Adrenal gland (tissue), 12 donors: Measurements from ENCODE around the gene CYB5D1. TPM values are rescaled to one million over a fixed set of nuclear protein-coding genes. Genes with fewer than 3 reads are reported as not detected.

Source experiments
- DNase-seq, 7 donors: peaks; one replicate each; pipeline ENCODE4 v3.0.0-alpha.2; 2019 to 2020
- H3K27ac ChIP-seq, 5 donors: fragments of 200-600 bp; sonication (generic) in 4 of 5; 1 replicate in 3 of 5; 2 replicates in 2 of 5; pipeline versions ENCODE4 v1.5.1 to v1.8.0; 2016 to 2020; ENCODE audit warnings: mild to moderate bottlenecking in 1 of 5
- H3K27me3 ChIP-seq: fragments of 200-600 bp; 2 replicates; pipeline ENCODE4 v1.8.0; 2021
- H3K36me3 ChIP-seq, 2 donors: fragments of 200-600 bp; replicated peaks in 1 of 2; 1 replicate in 1 of 2; 2 replicates in 1 of 2; pipeline versions ENCODE4 v1.5.1 to v1.8.0; 2018 to 2022
- H3K4me1 ChIP-seq, 2 donors: fragments of 200-600 bp; replicated peaks in 1 of 2; 1 replicate in 1 of 2; 2 replicates in 1 of 2; pipeline versions ENCODE4 v1.5.1 to v1.8.0; 2018 to 2021
- H3K4me3 ChIP-seq, 4 donors: fragments of 200-600 bp; sonication (generic) in 3 of 4; one replicate each; pipeline ENCODE4 v1.5.1; 2016 to 2018
- H3K9me3 ChIP-seq, 3 donors: fragments of 200-600 bp; sonication (generic) in 1 of 3; replicated peaks in 1 of 3; 1 replicate in 2 of 3; 2 replicates in 1 of 3; pipeline versions ENCODE4 v1.5.1 to v1.8.0; 2016 to 2021
- CTCF ChIP-seq, 6 experiments: fragments of 450-650 bp in 4 of 6; fragments of 200-600 bp in 2 of 6; sonication (generic) in 1 of 6; IDR thresholded peaks; 1 replicate in 5 of 6; 2 replicates in 1 of 6; pipeline versions ENCODE4 v1.5.1 to v1.8.0; 2016 to 2021; ENCODE audit warnings: antibody characterized with exemption in 6 of 6, mild to moderate bottlenecking in 2 of 6, moderate library complexity in 1 of 6
- POLR2A ChIP-seq, 2 donors: fragments of 450-650 bp; IDR thresholded peaks; one replicate each; pipeline ENCODE4 v1.6.1; 2017; ENCODE audit warnings: antibody characterized with exemption in 2 of 2, mild to moderate bottlenecking in 2 of 2, moderate library complexity in 1 of 2
- WGBS, 4 donors: extraction: QIAGEN DNeasy Blood & Tissue Kit in 2 of 4; methylation state at CpG; one replicate each; pipeline versions ENCODE4 v1.1.5 to v1.1.7; 2013 to 2017; 5-methylcytosine and 5-hydroxymethylcytosine counted together
- intact Hi-C, 2 donors: fragments of 100-400 bp; cut with DNase I; formaldehyde crosslinking; loops; one replicate each; pipeline versions ENCODE4 v1.14.1 to v1.15.0; 2022 to 2023
- polyA plus RNA-seq, 3 donors: library from polyadenylated mRNA; stranded (reverse); fragments of 200-250 nt in 2 of 3; fragments of 350-450 nt in 1 of 3; fragmentation: Illumina TruSeq in 1 of 3; extraction: RNeasy Lipid Tissue Mini Kit (QIAGEN cat#74804) in 1 of 3; gene quantifications; one replicate each; pipeline ENCODE4 v1.2.3, GENCODE V29; 2013 to 2014
- total RNA-seq, 9 donors: library from RNA; depleted of rRNA in 4 of 9; stranded (reverse); fragments of >200 nt in 4 of 9; fragments of 120-200 nt in 1 of 9; fragmentation: NEBNext Ultra II Directional in 1 of 9; extraction: Animal tissue kit (Norgen Biotek cat#: 25700) in 1 of 9; gene quantifications; one replicate each; pipeline versions ENCODE4 v1.1.0 to v1.2.4, GENCODE V29; 2013 to 2023
- donor health status: healthy with polysubstance abuse.
- donor health status: Bipolar disorder and iron deficiency.
- donor health status: DM: yes; HTN: yes; CAD: no.
- donor health status: DM: no; HTN: no; CAD: no.
- donor health status: DM: no; HTN: no; CAD: no.
- donor health status: DM: yes; HTN: yes; CAD: no.

Gene CYB5D1
- total and polyA plus RNA-seq, 12 donors = 6.5 to 36.8 (median 16.8) TPM

- Histone ChIP-seq H3K9me3 (no peaks in the 10 kb centered on the region), H3K4me1 (peaks cover 12 to 31% of the 10 kb centered on the region in 2 donors), H3K36me3 (peaks cover 0 to 77% of the 10 kb centered on the region in 2 donors), H3K27me3 (no peaks in the 10 kb centered on the region), H3K27ac (no peak overlapping the region), H3K4me3 (no peak overlapping the region)
- TF ChIP-seq POLR2A (IDR thresholded peaks at IDR 0.05) (no peak), CTCF (IDR thresholded peaks at IDR 0.05) (no peak)
- intact Hi-C loops = no loop called here
- WGBS, 4 donors = 54 to 67% (median 65%) methylated on average over 25 to 35 of the region's 35 CpGs
- peak in 4 of 7 donors; percentile 17 to 35 (median 25) for DNase-seq
Observed at GRCh38 chr17:7849130-7849750, 8.6 kb upstream of the CYB5D1 start.

GRCh38 chr17:7849751-7850504, 7.9 kb upstream of the CYB5D1 start:
- Histone ChIP-seq H3K9me3 (no peaks in the 10 kb centered on the region), H3K27ac (peak overlapping the region in 3 of 5 donors; percentile 5 to 45 (median 36)), H3K4me3 (no peak overlapping the region), H3K4me1 (peaks cover 12 to 30% of the 10 kb centered on the region in 2 donors), H3K27me3 (no peaks in the 10 kb centered on the region), H3K36me3 (peaks cover 0 to 77% of the 10 kb centered on the region in 2 donors)
- 58 to 69% (median 68%) methylated on average over 6 to 12 of the region's 12 CpGs for WGBS, 4 donors
- DNase-seq = peak in 6 of 7 donors; percentile 22 to 62 (median 46)
- TF ChIP-seq CTCF (IDR thresholded peaks at IDR 0.05) (no peak), POLR2A (IDR thresholded peaks at IDR 0.05) (no peak)
- intact Hi-C loops = loop anchor here in 1 of 2 donors (5.0 kb wide), 1 partner anchor 137 kb away; no protein-coding TSS in a partner anchor

GRCh38 chr17:7850701-7851437, 6.9 kb upstream of the CYB5D1 start:
- H3K4me1 ChIP-seq = peaks cover 13 to 30% of the 10 kb centered on the region in 2 donors
- H3K27me3 ChIP-seq = no peaks in the 10 kb centered on the region
- TF ChIP-seq POLR2A (IDR thresholded peaks at IDR 0.05) (no peak), CTCF (IDR thresholded peaks at IDR 0.05) (no peak)
- intact Hi-C loops = loop anchor here in 1 of 2 donors (5.0 kb wide), 1 partner anchor 136 kb away; no protein-coding TSS in a partner anchor
- H3K4me3 ChIP-seq = no peak overlapping the region
- no peaks in the 10 kb centered on the region for H3K9me3 ChIP-seq
- peaks cover 0 to 73% of the 10 kb centered on the region in 2 donors for H3K36me3 ChIP-seq
- 85 to 87% (median 86%) methylated on average over 13 to 17 of the region's 17 CpGs for WGBS, 4 donors
- peak overlapping the region in 1 of 5 donors; percentile 5 for H3K27ac ChIP-seq
- DNase-seq = peak in 5 of 7 donors; percentile 20 to 65 (median 34)
